Measurements from ENCODE around the gene MATR3.

Gene MATR3

GRCh38 chr5:139272471-139273321, 20.8 kb upstream of the MATR3 start:
- no peak for DNase-seq (ENCODE audit: low read depth)

- DNase-seq (ENCODE audit: low read depth) = no peak
Measured at GRCh38 chr5:139273322-139273571, 20.3 kb upstream of the MATR3 start.

GRCh38 chr5:139273572-139274289, 19.8 kb upstream of the MATR3 start:
- peak; percentile 76 for DNase-seq (ENCODE audit: low read depth)

GRCh38 chr5:139275536-139275935, 18.0 kb upstream of the MATR3 start:
- DNase-seq (ENCODE audit: low read depth) = no peak

GRCh38 chr5:139275956-139276355, 17.6 kb upstream of the MATR3 start:
- DNase-seq (ENCODE audit: low read depth) = no peak

- no peak for DNase-seq (ENCODE audit: low read depth)
Measured at GRCh38 chr5:139276426-139276825, 17.1 kb upstream of the MATR3 start.

- no peak for DNase-seq (ENCODE audit: low read depth)
Measured at GRCh38 chr5:139277171-139277570, 16.4 kb upstream of the MATR3 start.

GRCh38 chr5:139278540-139279274, 14.8 kb upstream of the MATR3 start:
- no peak for DNase-seq (ENCODE audit: low read depth)

GRCh38 chr5:139282197-139282557, 11.4 kb upstream of the MATR3 start:
- no peak for DNase-seq (ENCODE audit: low read depth)

GRCh38 chr5:139283252-139284166, 10.0 kb upstream of the MATR3 start:
- no peak for DNase-seq (ENCODE audit: low read depth)

- no peak for DNase-seq (ENCODE audit: low read depth)
Measured at GRCh38 chr5:139284295-139284694, 9.2 kb upstream of the MATR3 start.

GRCh38 chr5:139285651-139286392, 7.7 kb upstream of the MATR3 start:
- no peak for DNase-seq (ENCODE audit: low read depth)

- DNase-seq (ENCODE audit: low read depth) = no peak
Measured at GRCh38 chr5:139287890-139288635, 5.5 kb upstream of the MATR3 start.

GRCh38 chr5:139291051-139291450, 2.5 kb upstream of the MATR3 start:
- DNase-seq (ENCODE audit: low read depth) = no peak

- no peak for DNase-seq (ENCODE audit: low read depth)
Measured at GRCh38 chr5:139293202-139293506, 386 bp upstream of the MATR3 start.

GRCh38 chr5:139294374-139295165, 1.0 kb downstream of the MATR3 start:
- peak; percentile 50 for DNase-seq (ENCODE audit: low read depth)

GRCh38 chr5:139295346-139296057, 2.0 kb downstream of the MATR3 start:
- DNase-seq (ENCODE audit: low read depth) = no peak

GRCh38 chr5:139296198-139296597, 2.7 kb downstream of the MATR3 start:
- DNase-seq (ENCODE audit: low read depth) = no peak

GRCh38 chr5:139296862-139297326, 3.4 kb downstream of the MATR3 start:
- no peak for DNase-seq (ENCODE audit: low read depth)
